Testis (tissue), 3 donors: ENCODE results near the gene RPL18. TPM values are rescaled to one million over a fixed set of nuclear protein-coding genes. Genes with fewer than 3 reads are reported as not detected.

Experiments
- DNase-seq: peaks from one replicate; pipeline ENCODE4 v3.0.0-alpha.2; 2019
- H3K27ac ChIP-seq, 2 donors: fragments of 200-600 bp; sonication (generic); one replicate each; pipeline ENCODE4 v1.5.1; 2019
- H3K27me3 ChIP-seq: fragments of 200-600 bp; sonication (generic); one replicate; pipeline ENCODE4 v1.5.1; 2019
- H3K36me3 ChIP-seq: fragments of 200-600 bp; sonication (generic); one replicate; pipeline ENCODE4 v1.5.1; 2017; ENCODE audit warnings: low read depth; ENCODE audit errors: missing control alignments
- H3K4me1 ChIP-seq: fragments of 200-600 bp; sonication (generic); one replicate; pipeline ENCODE4 v1.5.1; 2019
- H3K4me3 ChIP-seq, 2 donors: fragments of 200-600 bp; sonication (generic); one replicate each; pipeline ENCODE4 v1.5.1; 2017 to 2019
- H3K9me3 ChIP-seq: fragments of 200-600 bp; sonication (generic); one replicate; pipeline ENCODE4 v1.5.1; 2017
- CTCF ChIP-seq, 3 experiments: fragments of 450-650 bp in 2 of 3; fragments of 200-600 bp in 1 of 3; sonication (generic) in 1 of 3; IDR thresholded peaks; one replicate each; pipeline ENCODE4 v1.5.1; 2016 to 2019; ENCODE audit warnings: antibody characterized with exemption in 3 of 3, mild to moderate bottlenecking in 2 of 3, moderate library complexity in 1 of 3
- POLR2A ChIP-seq: fragments of 450-650 bp; IDR thresholded peaks from one replicate; pipeline ENCODE4 v1.6.1; 2017; ENCODE audit warnings: antibody characterized with exemption, mild to moderate bottlenecking, moderate library complexity
- WGBS, 2 donors: methylation state at CpG; one replicate each; pipeline ENCODE4 v1.1.5; 2018; 5-methylcytosine and 5-hydroxymethylcytosine counted together
- intact Hi-C: fragments of 100-400 bp; cut with DNase I; formaldehyde crosslinking; loops from one replicate; pipeline ENCODE4 v1.15.1; 2023; ENCODE audit warnings: low total_unique reads
- polyA plus RNA-seq: library from polyadenylated mRNA; stranded (reverse); fragments of 350-450 nt; fragmentation: Illumina TruSeq; extraction: RNeasy Lipid Tissue Mini Kit (QIAGEN cat#74804); gene quantifications from one replicate; pipeline ENCODE4 v1.2.3, GENCODE V29; 2014; ENCODE audit warnings: low read depth, low replicate concordance; ENCODE audit not compliant: insufficient read depth
- total RNA-seq, 2 donors: library from RNA; depleted of rRNA; stranded (reverse); fragments of >200 nt; gene quantifications; one replicate each; pipeline ENCODE4 v1.2.3, GENCODE V29; 2016

The RPL18 gene
- total and polyA plus RNA-seq, 3 donors from 2014 or later: 1,047 to 1,537 (median 1,050) TPM

- no peak for DNase-seq
- intact Hi-C loops: no loop called here
- peaks cover 46% of the 10 kb centered on the region for H3K4me1 ChIP-seq
These were observed 12.2 kb upstream of the RPL18 start for GRCh38 chr19:48631225-48631624.

GRCh38 chr19:48630296-48631063 lies 11.5 kb upstream of the RPL18 start:
- Histone ChIP-seq H3K9me3 (no peaks in the 10 kb centered on the region), H3K27ac (peak overlapping the region; percentile 87 to 98), H3K4me1 (peaks cover 46% of the 10 kb centered on the region), H3K27me3 (no peaks in the 10 kb centered on the region), H3K4me3 (peak overlapping the region in 1 of 2 donors; percentile 40), H3K36me3 (no peaks in the 10 kb centered on the region)
- peak; percentile 92 for DNase-seq
- 0 to 9% methylated on average over 1 to 47 of the region's 47 CpGs for WGBS, 2 donors
- intact Hi-C loops: no loop called here
- TF ChIP-seq POLR2A (no peak), CTCF (IDR thresholded peaks at IDR 0.05) (no peak)

More at GRCh38 chr19:48631225-48631624, 12.2 kb upstream of the RPL18 start:
- no peaks in the 10 kb centered on the region for H3K36me3 ChIP-seq
- no peaks in the 10 kb centered on the region for H3K9me3 ChIP-seq
- no peak for TF ChIP-seq POLR2A
- TF ChIP-seq CTCF (IDR thresholded peaks at IDR 0.05): no peak
- no peak overlapping the region for H3K4me3 ChIP-seq
- H3K27me3 ChIP-seq: no peaks in the 10 kb centered on the region
- peak overlapping the region; percentile 87 to 98 for H3K27ac ChIP-seq
- WGBS, 2 donors: 52 to 60% methylated on average over 3 of the region's 3 CpGs

- Histone ChIP-seq H3K4me3 (peak overlapping the region in 1 of 2 donors; percentile 40), H3K36me3 (no peaks in the 10 kb centered on the region), H3K4me1 (peaks cover 46% of the 10 kb centered on the region), H3K9me3 (no peaks in the 10 kb centered on the region), H3K27me3 (no peaks in the 10 kb centered on the region), H3K27ac (peak overlapping the region; percentile 87 to 98)
- DNase-seq: peak; percentile 65
- WGBS, 2 donors: 48 to 57% methylated on average over 19 to 47 of the region's 48 CpGs
- intact Hi-C loops: no loop called here
- TF ChIP-seq CTCF (IDR thresholded peaks at IDR 0.05): no peak
- no peak for TF ChIP-seq POLR2A
These were observed 10.8 kb upstream of the RPL18 start for GRCh38 chr19:48629599-48630295.

GRCh38 chr19:48629297-48629598 lies 10.3 kb upstream of the RPL18 start:
- Histone ChIP-seq H3K9me3 (no peaks in the 10 kb centered on the region), H3K27me3 (no peaks in the 10 kb centered on the region), H3K4me3 (peak overlapping the region in 1 of 2 donors; percentile 40), H3K4me1 (peaks cover 47% of the 10 kb centered on the region), H3K27ac (peak overlapping the region; percentile 87 to 98), H3K36me3 (no peaks in the 10 kb centered on the region)
- 54 to 62% methylated on average over 14 to 22 of the region's 22 CpGs for WGBS, 2 donors
- intact Hi-C loops: no loop called here
- TF ChIP-seq POLR2A (no peak), CTCF (IDR thresholded peaks at IDR 0.05) (no peak)
- no peak for DNase-seq
